ENCODE results near the gene KRT36.

The KRT36 gene

DNA sequence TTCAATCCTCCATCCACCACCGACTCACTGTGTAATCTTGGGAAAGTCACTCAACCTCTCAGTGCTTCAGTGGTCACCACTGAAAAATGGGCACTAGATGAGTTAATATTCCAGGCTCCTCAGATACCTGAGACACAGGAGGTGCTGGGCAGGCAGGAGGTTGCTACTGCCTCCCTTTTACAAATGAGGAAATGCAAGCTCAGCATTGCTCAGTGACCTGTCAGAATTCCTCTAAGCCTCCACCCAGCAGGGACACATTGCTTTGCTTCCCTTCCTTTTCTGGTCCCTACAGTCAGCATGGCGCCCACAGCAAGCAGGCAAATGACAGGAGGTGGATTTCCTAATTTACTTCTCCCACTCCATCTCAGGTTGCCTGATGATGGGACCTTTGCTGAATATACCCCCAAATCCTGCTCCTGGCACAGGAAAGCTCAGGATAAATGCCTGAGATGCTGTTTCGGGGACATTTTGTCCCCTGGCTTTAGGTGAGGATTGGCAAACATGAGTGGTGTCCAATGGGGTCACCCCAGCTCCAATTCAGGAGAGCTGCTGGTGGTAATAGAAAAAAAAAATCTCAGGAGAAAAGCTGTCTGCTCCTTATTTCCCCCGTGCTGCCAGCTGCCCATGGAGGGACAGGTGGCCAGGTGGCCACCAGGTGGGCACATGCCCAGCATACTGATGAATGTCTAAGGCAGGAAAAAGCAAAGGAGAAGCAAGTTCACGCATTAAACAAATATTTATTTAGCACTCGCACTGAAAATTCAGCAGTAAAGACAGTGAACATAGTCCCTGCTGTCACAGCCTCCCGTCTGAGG is 20.7 kb upstream of the KRT36 start:
- Histone ChIP-seq H3K27ac (ENCODE audit: low read depth, low read length, poor library complexity, severe bottlenecking) (no peak overlapping the region), H3K4me2 (ENCODE audit: low read length) (no peak overlapping the region), H3K9me3 (ENCODE audit: low read length) (no peaks in the 10 kb centered on the region), H3K4me1 (ENCODE audit: insufficient read depth, low read length, severe bottlenecking) (no peaks in the 10 kb centered on the region), H2AFZ (ENCODE audit: low read length) (no peak overlapping the region), H3K79me2 (ENCODE audit: insufficient read depth, low read length) (no peaks in the 10 kb centered on the region), H4K20me1 (ENCODE audit: insufficient read depth, low read length) (no peaks in the 10 kb centered on the region), H3F3A (ENCODE audit: insufficient read depth, low read length) (no peaks in the 10 kb centered on the region), H3K4me3 (ENCODE audit: low read depth, low read length, poor library complexity, severe bottlenecking) (no peak overlapping the region), H3K36me3 (ENCODE audit: insufficient read depth, low read length) (no peaks in the 10 kb centered on the region), H3K9me2 (ENCODE audit: low read depth, low read length) (no peaks in the 10 kb centered on the region), H3K27me3 (ENCODE audit: insufficient read depth, low read length) (no peaks in the 10 kb centered on the region), H3K9ac (ENCODE audit: low read length) (no peak overlapping the region)
- no peak for TF ChIP-seq EZH2 (IDR thresholded peaks at IDR 0.05; ENCODE audit: borderline replicate concordance, low read length)
- TF ChIP-seq, protein P1, sequence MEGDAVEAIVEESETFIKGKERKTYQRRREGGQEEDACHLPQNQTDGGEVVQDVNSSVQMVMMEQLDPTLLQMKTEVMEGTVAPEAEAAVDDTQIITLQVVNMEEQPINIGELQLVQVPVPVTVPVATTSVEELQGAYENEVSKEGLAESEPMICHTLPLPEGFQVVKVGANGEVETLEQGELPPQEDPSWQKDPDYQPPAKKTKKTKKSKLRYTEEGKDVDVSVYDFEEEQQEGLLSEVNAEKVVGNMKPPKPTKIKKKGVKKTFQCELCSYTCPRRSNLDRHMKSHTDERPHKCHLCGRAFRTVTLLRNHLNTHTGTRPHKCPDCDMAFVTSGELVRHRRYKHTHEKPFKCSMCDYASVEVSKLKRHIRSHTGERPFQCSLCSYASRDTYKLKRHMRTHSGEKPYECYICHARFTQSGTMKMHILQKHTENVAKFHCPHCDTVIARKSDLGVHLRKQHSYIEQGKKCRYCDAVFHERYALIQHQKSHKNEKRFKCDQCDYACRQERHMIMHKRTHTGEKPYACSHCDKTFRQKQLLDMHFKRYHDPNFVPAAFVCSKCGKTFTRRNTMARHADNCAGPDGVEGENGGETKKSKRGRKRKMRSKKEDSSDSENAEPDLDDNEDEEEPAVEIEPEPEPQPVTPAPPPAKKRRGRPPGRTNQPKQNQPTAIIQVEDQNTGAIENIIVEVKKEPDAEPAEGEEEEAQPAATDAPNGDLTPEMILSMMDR (IDR thresholded peaks at IDR 0.05; ENCODE audit: low read length): no peak

DNA sequence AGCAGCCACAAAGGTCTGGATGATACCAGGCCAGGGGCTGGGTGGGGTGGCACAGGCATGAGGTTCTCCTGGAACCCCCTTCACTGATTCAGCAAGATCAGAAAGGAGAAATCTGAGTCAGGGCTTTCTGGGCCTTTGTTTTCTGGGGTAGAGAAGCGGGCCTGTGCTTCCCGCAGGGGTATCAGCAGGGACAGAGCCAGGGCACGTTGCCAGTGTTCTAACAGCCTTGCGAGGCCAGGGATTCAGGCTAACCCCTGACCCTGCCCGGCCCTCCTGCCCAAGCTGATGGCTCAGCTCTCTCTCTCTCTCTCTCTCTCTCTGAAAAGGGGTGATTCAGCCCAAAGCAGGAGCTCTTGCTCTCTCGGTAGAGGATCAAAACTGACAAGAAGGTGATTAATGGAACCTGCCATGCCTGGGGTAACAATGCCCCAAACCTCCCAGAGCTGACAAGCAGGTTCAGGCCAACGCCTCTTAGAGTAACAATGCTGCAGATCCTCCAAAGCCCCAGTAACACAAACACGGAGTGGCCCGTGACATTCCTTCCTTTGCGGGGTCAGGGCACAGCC is 17.7 kb upstream of the KRT36 start:
- Histone ChIP-seq H3K4me1 (ENCODE audit: insufficient read depth, low read length, severe bottlenecking) (no peaks in the 10 kb centered on the region), H3K36me3 (ENCODE audit: insufficient read depth, low read length) (no peaks in the 10 kb centered on the region), H3K79me2 (ENCODE audit: insufficient read depth, low read length) (no peaks in the 10 kb centered on the region), H3K9me3 (ENCODE audit: low read length) (no peaks in the 10 kb centered on the region), H4K20me1 (ENCODE audit: insufficient read depth, low read length) (no peaks in the 10 kb centered on the region), H3K9me2 (ENCODE audit: low read depth, low read length) (no peaks in the 10 kb centered on the region), H3F3A (ENCODE audit: insufficient read depth, low read length) (no peaks in the 10 kb centered on the region), H3K9ac (ENCODE audit: low read length) (no peak overlapping the region), H3K4me3 (ENCODE audit: low read depth, low read length, poor library complexity, severe bottlenecking) (no peak overlapping the region), H3K4me2 (ENCODE audit: low read length) (no peak overlapping the region), H2AFZ (ENCODE audit: low read length) (no peak overlapping the region), H3K27me3 (ENCODE audit: insufficient read depth, low read length) (no peaks in the 10 kb centered on the region), H3K27ac (ENCODE audit: low read depth, low read length, poor library complexity, severe bottlenecking) (no peak overlapping the region)
- TF ChIP-seq, protein P1 (IDR thresholded peaks at IDR 0.05; ENCODE audit: low read length): no peak
- TF ChIP-seq EZH2 (IDR thresholded peaks at IDR 0.05; ENCODE audit: borderline replicate concordance, low read length): no peak

DNA sequence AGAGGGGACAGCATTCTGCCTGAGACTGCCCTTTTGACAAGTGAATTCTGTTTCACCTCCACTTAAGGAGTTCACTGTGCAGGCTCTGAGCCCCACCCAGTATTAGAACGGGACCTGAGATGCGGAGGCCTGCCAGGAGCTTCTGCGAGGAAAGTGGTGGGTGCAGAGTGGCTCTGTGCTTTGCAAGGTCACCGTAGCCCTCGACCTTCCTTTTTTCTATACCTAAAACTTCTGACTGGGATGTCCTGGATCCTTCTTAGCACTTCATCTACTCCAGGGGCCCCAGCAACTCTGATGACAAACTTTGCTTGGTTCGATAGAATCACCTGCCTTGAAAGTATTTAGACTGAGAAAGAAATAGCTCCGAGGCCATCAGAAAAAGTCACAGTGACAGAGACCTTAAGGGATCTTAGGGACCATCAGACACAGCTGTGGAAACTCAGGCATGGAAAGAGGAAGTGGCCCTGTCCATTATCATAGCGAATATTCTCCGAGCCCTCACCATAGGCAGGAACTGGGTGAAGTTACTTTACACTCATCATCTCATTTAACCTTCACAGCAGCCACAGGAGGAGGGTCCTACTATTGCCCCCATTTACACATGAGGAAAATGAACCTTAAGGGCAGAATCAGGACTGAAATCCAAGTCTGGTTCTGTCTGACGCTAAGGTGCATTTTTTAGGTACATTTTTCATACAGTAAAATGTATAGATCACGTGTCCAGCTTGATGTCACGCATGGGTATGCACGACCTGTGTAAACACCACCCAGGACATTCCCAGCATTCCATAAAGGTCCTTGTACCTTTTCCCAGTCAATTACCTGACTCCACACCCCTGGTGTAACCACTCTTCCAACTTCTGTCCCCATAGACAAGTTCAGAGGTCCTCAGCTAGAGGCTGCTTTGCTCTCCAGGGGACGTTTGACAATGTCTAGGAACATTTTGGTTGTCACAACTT is 16.4 kb upstream of the KRT36 start:
- no peaks in the 10 kb centered on the region for H3K9me3 ChIP-seq (ENCODE audit: low read length)
- H3K4me2 ChIP-seq (ENCODE audit: low read length): no peak overlapping the region
- H3K27ac ChIP-seq (ENCODE audit: low read depth, low read length, poor library complexity, severe bottlenecking): no peak overlapping the region

More for the DNA sequence above, 16.4 kb upstream of the KRT36 start:
- no peak overlapping the region for H3K9ac ChIP-seq (ENCODE audit: low read length)
- no peak overlapping the region for H2AFZ ChIP-seq (ENCODE audit: low read length)
- H4K20me1 ChIP-seq (ENCODE audit: insufficient read depth, low read length): no peaks in the 10 kb centered on the region
- no peaks in the 10 kb centered on the region for H3K27me3 ChIP-seq (ENCODE audit: insufficient read depth, low read length)
- no peak overlapping the region for H3K4me3 ChIP-seq (ENCODE audit: low read depth, low read length, poor library complexity, severe bottlenecking)
- H3K79me2 ChIP-seq (ENCODE audit: insufficient read depth, low read length): no peaks in the 10 kb centered on the region
- H3F3A ChIP-seq (ENCODE audit: insufficient read depth, low read length): no peaks in the 10 kb centered on the region
- TF ChIP-seq, protein P1 (IDR thresholded peaks at IDR 0.05; ENCODE audit: low read length): no peak
- no peak for TF ChIP-seq EZH2 (IDR thresholded peaks at IDR 0.05; ENCODE audit: borderline replicate concordance, low read length)
- no peaks in the 10 kb centered on the region for H3K9me2 ChIP-seq (ENCODE audit: low read depth, low read length)
- H3K4me1 ChIP-seq (ENCODE audit: insufficient read depth, low read length, severe bottlenecking): no peaks in the 10 kb centered on the region
- no peaks in the 10 kb centered on the region for H3K36me3 ChIP-seq (ENCODE audit: insufficient read depth, low read length)

All from OCI-LY1 (cell line).